NB4 (cell line): ENCODE data around the gene APOBEC2.
"Not testable (repeated sequence)": the region's sequence is repeated elsewhere in the genome, so short reads cannot be mapped to it uniquely, and the experiment has no call there.

Experiments used
- DNase-seq: peaks from one replicate; pipeline ENCODE4 v3.0.0; 2010; ENCODE audit warnings: low read depth
- H3K4me3 ChIP-seq: one replicate; pipeline ENCODE4 v1.5.1; 2011; ENCODE audit warnings: mild to moderate bottlenecking, low read depth, low read length, moderate library complexity
- MYC ChIP-seq: IDR thresholded peaks from 2 replicates; pipeline ENCODE4 v1.6.1; 2011; ENCODE audit warnings: low read depth, low read length
- POLR2A ChIP-seq: IDR thresholded peaks from 2 replicates; pipeline ENCODE4 v1.6.1; 2011; ENCODE audit warnings: mild to moderate bottlenecking; ENCODE audit not compliant: insufficient read length; ENCODE audit errors: extremely low read depth
- TF ChIP-seq, protein P1 (sequence below): IDR thresholded peaks from one replicate; pipeline ENCODE4 v1.5.1; 2012; ENCODE audit warnings: low read depth, low read length
- TF ChIP-seq, protein P2 (sequence below): IDR thresholded peaks from 2 replicates; pipeline ENCODE4 v1.6.1; 2011; ENCODE audit warnings: low read depth, low read length

Gene APOBEC2

DNA sequence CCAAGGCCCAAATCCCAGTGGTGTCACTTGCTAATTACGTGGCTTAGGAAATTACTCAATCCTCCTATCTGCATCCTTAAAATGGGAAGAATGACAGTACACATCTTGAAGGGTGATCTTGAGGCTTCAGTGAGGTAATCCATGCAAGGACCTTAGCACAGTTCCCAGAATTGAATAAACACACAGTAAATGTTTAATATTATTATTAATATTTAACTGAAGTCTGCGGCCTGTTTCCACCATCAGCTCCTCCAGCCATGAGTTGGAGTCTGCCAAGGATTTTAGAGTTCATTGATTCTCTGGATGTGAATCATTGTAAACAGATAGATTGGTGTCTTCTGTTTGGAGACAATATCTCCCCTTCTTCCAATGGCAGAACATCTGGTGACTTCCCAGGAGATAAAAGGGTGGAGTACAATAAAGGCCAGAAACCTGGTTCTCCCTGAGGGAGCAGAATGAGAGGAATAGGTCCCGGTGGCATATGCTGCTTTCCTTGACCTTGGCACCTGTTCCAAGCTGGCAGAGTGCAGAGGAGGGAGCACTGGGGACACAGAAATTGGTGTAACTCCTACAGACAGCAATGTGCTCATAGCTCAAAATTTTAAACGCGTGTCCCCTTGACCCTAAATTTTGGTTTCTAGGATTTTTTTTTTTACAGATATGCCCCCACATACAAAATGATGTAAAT is 39.4 kb upstream of the APOBEC2 start:
- no peak for DNase-seq
- TF ChIP-seq, protein P1, sequence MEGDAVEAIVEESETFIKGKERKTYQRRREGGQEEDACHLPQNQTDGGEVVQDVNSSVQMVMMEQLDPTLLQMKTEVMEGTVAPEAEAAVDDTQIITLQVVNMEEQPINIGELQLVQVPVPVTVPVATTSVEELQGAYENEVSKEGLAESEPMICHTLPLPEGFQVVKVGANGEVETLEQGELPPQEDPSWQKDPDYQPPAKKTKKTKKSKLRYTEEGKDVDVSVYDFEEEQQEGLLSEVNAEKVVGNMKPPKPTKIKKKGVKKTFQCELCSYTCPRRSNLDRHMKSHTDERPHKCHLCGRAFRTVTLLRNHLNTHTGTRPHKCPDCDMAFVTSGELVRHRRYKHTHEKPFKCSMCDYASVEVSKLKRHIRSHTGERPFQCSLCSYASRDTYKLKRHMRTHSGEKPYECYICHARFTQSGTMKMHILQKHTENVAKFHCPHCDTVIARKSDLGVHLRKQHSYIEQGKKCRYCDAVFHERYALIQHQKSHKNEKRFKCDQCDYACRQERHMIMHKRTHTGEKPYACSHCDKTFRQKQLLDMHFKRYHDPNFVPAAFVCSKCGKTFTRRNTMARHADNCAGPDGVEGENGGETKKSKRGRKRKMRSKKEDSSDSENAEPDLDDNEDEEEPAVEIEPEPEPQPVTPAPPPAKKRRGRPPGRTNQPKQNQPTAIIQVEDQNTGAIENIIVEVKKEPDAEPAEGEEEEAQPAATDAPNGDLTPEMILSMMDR = no peak
- TF ChIP-seq, protein P2, sequence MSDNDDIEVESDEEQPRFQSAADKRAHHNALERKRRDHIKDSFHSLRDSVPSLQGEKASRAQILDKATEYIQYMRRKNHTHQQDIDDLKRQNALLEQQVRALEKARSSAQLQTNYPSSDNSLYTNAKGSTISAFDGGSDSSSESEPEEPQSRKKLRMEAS = no peak
- TF ChIP-seq MYC (no peak), POLR2A (no peak)

DNA sequence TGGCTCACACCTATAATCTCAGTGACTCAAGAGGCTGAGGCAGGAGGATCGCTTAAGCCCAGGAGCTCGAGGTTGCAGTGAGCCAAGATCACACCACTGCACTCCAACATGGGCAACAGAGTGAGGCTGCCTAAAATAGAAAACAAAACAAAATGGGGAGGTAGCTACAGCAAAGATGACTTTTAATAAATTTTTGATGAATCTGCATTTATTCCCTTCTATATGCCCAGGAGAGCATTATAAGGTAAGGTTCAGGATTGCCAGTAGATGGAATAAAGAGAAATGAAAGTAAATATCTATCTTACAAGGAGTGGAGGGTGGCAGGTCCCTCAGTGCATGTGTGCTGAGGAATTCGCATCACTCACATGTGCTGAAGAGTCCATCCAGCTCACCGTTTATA is 38.2 kb upstream of the APOBEC2 start:
- no peak overlapping the region for H3K4me3 ChIP-seq
- no peak for DNase-seq
- TF ChIP-seq, protein P1 = no peak
- TF ChIP-seq, protein P2 = no peak
- TF ChIP-seq POLR2A (no peak), MYC (no peak)

More for the DNA sequence above, 39.4 kb upstream of the APOBEC2 start:
- H3K4me3 ChIP-seq = no peak overlapping the region

DNA sequence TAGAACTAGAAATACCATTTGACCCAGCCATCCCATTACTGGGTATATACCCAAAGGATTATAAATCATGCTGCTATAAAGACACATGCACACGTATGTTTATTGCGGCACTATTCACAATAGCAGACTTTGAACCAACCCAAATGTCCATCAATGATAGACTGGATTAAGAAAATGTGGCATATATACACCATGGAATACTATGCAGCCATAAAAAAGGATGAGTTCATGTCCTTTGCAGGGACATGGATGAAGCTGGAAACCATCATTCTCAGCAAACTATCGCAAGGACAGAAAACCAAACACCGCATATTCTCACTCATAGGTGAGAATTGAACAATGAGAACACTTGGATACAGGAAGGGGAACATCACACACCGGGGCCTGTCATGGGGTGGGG is 37.1 kb upstream of the APOBEC2 start:
- H3K4me3 ChIP-seq, DNase-seq: not testable (repeated sequence)

DNA sequence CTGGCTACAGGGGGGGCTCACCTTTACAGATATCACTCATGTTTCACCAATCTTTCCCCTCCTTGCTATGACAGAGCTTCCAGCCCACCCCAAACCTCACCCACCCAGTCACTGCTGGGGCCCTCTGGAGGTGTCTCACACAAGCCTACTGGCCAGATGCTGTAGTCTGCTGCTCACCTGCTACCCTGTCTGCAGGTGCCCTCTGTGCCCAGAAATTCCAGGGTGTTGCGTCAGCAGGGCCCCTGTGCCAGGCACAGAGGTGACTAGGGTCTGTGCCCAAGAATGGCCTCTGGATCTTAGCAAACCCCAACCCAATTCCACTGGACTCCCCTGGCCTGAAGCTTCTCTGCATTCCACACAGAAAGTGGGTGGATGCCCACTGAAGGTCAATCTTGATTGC is 35.3 kb upstream of the APOBEC2 start:
- TF ChIP-seq, protein P1 = no peak
- TF ChIP-seq, protein P2 = no peak
- no peak for TF ChIP-seq MYC
- TF ChIP-seq POLR2A = no peak

DNA sequence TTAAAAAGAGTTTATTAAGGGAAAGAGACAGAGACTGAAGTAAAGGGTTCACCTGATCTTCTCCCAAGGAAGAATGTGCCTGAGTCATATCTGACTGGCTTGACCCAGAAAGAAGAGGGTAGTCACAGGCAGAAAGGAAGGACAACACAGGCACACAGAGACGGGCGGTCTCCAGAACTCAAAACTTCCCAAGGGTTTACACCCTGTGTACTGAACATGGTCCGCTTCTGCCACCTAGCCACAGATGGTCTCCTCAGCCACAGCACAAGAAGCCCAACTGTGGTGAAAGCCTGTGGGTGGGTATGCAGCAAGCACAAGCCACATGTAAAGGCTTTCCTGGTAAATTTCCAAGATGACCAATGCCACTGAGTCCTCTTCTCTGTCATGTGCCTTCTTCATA is 31.2 kb upstream of the APOBEC2 start:
- DNase-seq = peak; percentile 20
- TF ChIP-seq POLR2A (no peak), MYC (no peak)
- TF ChIP-seq, protein P2 = no peak
- TF ChIP-seq, protein P1 = no peak
- H3K4me3 ChIP-seq = no peak overlapping the region

More for the DNA sequence above, 35.3 kb upstream of the APOBEC2 start:
- H3K4me3 ChIP-seq = no peak overlapping the region
- no peak for DNase-seq

DNA sequence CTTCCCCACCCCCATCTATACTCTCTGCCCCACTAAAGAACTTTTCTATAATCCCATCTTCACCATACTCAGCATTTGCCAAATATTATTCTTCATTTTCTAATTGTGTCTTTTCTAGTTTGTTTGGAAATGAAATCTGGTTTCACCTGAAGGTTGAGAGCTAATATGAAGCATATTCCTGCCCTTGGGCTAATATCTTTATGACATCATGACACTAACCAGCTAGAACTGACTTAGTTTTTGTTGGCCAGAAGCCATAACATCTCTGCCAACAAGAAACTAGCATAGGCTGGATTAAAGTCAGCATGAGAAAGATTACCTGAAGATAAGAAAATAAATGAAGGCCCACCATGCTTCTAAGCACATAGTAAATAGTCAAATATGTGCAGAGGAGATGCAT is 30.7 kb upstream of the APOBEC2 start:
- TF ChIP-seq, protein P2 = no peak
- TF ChIP-seq POLR2A = no peak
- no peak for TF ChIP-seq MYC
- TF ChIP-seq, protein P1 = no peak
- no peak for DNase-seq

More for the DNA sequence above, 30.7 kb upstream of the APOBEC2 start:
- no peak overlapping the region for H3K4me3 ChIP-seq
